ENCODE data around the gene MRPL24. TPM values are rescaled to one million over a fixed set of nuclear protein-coding genes. Genes with fewer than 3 reads are reported as not detected.

Gene MRPL24
- total RNA-seq, 1 experiment from 2014 or later: 102 TPM

DNA sequence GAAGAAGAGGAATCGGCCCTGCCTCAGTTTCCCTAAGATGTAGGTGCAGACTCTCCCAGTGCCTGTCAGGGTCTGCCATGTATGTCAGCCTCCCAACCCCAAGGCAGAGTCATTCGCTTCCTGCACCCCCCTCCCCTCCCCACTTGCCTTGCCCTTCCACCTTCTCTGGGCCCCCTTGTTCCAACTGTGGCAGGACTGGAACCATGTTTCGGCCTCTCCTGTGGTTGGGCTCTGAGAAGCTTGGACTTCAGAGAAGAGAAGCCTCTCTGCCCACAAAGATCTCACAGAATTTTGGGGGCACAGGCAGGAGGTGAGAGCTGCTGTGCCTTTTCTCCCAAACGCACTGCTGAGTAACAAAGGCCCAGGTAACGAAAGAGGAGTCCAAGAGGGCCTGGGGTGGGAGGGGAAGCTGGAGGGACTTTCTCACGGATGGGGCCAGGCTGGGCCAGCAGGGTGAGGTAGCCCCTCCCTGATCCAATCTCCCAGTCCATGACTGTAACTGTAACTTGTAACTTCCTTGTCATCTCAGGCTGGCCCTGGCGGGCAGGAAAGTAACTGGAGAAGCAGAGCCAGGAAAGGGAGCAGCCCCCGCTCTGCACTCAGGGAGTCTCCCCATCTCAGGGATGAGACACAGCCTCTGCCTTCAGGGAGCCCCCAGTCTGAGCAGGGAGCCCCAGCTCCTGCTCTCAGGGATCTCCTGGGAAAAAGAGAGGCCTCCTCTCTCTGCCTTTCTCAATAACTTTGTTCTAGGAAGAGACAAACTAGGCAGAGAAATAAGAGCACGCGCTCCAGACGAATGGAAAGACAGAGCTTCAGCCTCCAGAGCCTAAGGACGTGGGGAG lies 46.8 kb downstream of the MRPL24 start:
- Histone ChIP-seq H3K36me3 (ENCODE audit: insufficient read depth, low read length) (no peaks in the 10 kb centered on the region), H3K27me3 (ENCODE audit: low read length) (no peaks in the 10 kb centered on the region), H3K9ac (ENCODE audit: low read length) (no peak overlapping the region), H3K4me2 (ENCODE audit: low read depth, low read length, poor library complexity, severe bottlenecking) (no peak overlapping the region), H4K20me1 (ENCODE audit: insufficient read depth, low read depth, low read length) (no peaks in the 10 kb centered on the region), H2AFZ (ENCODE audit: low read length) (no peak overlapping the region), H3K79me2 (ENCODE audit: low read length) (no peaks in the 10 kb centered on the region), H3K9me2 (replicated peaks; ENCODE audit: insufficient read depth, low read length) (no peaks in the 10 kb centered on the region), H3K9me3 (ENCODE audit: low read length) (no peaks in the 10 kb centered on the region), H3K27ac (ENCODE audit: low read length) (no peak overlapping the region), H3K4me1 (ENCODE audit: low read length) (peaks cover 8% of the 10 kb centered on the region), H3K4me3 (ENCODE audit: low read length) (no peak overlapping the region)
- no peak for DNase-seq

DNA sequence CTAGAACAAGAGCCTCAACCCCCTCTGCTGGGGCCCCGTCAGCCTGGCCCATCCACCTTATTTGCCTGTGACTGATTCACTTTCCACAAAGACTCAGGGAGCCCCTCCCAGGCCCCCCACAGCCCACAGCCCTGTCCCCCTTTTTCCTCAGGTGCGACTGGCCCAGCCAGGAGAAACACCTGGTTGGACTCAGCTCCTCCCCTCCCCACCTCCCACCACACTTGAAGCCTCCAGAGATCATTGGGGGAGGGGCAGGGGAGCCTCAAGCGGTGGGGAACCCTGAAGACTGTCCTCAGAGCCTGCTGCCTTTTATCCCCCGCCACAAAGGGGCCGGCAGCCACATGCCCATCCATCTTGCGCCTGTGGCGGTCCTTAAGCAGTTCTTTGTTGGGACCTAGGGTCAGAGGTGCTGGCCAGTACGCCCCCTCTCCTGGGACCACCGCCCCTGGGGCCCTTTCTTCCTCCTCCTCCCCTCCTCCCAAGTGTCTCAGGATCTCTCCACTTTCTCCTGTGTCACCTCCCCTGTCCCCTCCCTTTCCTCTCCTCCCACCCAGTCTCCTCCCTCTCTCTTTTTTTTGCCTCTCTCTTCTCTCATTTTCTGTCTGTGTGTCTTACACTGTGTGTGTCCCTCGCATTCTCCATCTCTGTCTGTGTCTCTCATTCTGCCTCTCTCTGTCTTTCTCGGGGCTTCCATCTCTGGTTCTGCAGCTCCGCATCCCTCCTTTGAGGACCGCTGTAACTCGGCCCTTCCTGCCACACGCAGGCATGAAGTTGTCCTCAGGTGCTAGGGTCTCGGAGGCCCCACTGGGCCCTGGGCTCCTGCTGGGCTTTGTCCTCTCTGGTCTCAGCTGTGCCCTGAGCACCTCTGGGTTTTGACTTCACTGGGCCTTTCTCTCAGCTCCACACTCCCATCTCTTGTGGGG lies 47.7 kb downstream of the MRPL24 start:
- no peaks in the 10 kb centered on the region for H3K9me3 ChIP-seq (ENCODE audit: low read length)
- H3K9ac ChIP-seq (ENCODE audit: low read length): no peak overlapping the region
- H3K79me2 ChIP-seq (ENCODE audit: low read length): no peaks in the 10 kb centered on the region
- peaks cover 9% of the 10 kb centered on the region for H3K4me1 ChIP-seq (ENCODE audit: low read length)
- no peaks in the 10 kb centered on the region for H3K36me3 ChIP-seq (ENCODE audit: insufficient read depth, low read length)
- H3K9me2 ChIP-seq (replicated peaks; ENCODE audit: insufficient read depth, low read length): no peaks in the 10 kb centered on the region
- H4K20me1 ChIP-seq (ENCODE audit: insufficient read depth, low read depth, low read length): no peaks in the 10 kb centered on the region
- no peak overlapping the region for H2AFZ ChIP-seq (ENCODE audit: low read length)
- H3K27ac ChIP-seq (ENCODE audit: low read length): no peak overlapping the region
- no peaks in the 10 kb centered on the region for H3K27me3 ChIP-seq (ENCODE audit: low read length)
- H3K4me3 ChIP-seq (ENCODE audit: low read length): no peak overlapping the region
- H3K4me2 ChIP-seq (ENCODE audit: low read depth, low read length, poor library complexity, severe bottlenecking): no peak overlapping the region
- no peak for DNase-seq

DNA sequence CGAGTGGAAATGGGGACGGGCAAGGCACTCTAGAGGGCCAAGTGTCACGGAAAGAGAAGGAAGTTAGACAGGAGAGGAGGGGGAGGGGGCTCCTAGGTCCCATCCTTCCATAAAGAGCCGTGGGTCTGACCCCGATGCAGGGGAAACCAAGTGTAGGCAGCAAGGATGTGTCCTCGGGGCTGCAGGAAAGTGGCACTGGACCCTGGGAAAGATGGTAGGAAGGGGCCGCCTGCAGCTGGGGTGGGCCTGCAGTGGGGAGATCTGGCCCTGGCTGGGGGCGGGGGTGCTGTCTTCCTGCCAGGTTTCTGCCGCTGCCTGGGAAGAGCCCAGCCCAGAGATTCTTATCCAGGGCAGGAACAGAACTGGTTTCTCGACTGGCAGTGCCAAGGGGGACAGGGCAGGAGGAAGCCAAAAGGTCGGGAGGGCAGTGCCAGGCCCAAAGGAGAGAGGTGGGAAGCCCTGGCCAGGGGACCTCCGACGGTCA lies 48.4 kb downstream of the MRPL24 start:
- H4K20me1 ChIP-seq (ENCODE audit: insufficient read depth, low read depth, low read length): no peaks in the 10 kb centered on the region
- H3K4me2 ChIP-seq (ENCODE audit: low read depth, low read length, poor library complexity, severe bottlenecking): no peak overlapping the region
- H3K27me3 ChIP-seq (ENCODE audit: low read length): no peaks in the 10 kb centered on the region

DNA sequence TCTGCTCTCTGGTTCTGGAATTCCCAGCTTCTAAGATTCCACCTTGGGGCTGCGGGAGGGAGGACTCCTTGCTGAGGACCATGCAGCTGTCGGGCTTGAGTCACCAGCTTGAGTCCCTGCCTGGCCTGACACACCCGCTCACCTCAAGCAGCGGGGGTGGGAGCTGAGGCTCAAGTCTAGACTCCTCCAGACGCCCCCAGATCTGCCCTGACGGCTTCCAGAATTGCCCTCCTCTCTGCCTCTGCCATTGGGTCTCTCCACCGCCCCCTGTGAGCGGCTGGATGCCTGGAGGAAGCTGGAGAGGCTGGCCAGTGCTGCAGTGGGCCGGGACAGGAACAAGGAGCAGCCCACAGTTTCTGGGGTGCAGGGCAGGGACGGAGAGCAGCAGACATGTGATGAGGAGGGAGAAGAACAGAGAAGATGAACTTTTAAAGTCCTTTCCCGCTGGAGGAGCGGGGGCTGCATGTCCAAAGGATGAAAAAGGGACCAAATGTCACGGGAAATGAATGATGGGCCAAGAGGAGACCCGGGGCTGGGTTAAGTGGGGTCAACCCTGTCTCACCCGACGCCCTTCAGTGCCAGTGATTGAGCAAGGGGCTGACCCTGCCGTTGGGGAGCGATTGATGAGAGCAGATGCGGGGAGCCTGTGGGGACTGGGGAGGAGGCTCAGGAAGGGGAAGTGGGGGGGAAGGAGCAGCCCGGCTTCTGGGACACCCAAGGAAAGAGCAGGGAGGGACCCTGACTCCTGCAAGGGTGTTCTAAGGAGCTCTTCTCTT lies 49.0 kb downstream of the MRPL24 start:
- H4K20me1 ChIP-seq (ENCODE audit: insufficient read depth, low read depth, low read length): no peaks in the 10 kb centered on the region
- H3K27me3 ChIP-seq (ENCODE audit: low read length): no peaks in the 10 kb centered on the region
- no peak overlapping the region for H3K27ac ChIP-seq (ENCODE audit: low read length)
- H3K4me1 ChIP-seq (ENCODE audit: low read length): peaks cover 9% of the 10 kb centered on the region
- no peak overlapping the region for H3K4me2 ChIP-seq (ENCODE audit: low read depth, low read length, poor library complexity, severe bottlenecking)
- H3K9me3 ChIP-seq (ENCODE audit: low read length): no peaks in the 10 kb centered on the region
- H3K9me2 ChIP-seq (replicated peaks; ENCODE audit: insufficient read depth, low read length): no peaks in the 10 kb centered on the region
- no peak for DNase-seq
- H3K36me3 ChIP-seq (ENCODE audit: insufficient read depth, low read length): no peaks in the 10 kb centered on the region
- H3K79me2 ChIP-seq (ENCODE audit: low read length): no peaks in the 10 kb centered on the region
- no peak overlapping the region for H2AFZ ChIP-seq (ENCODE audit: low read length)
- no peak overlapping the region for H3K4me3 ChIP-seq (ENCODE audit: low read length)
- H3K9ac ChIP-seq (ENCODE audit: low read length): no peak overlapping the region

More for the DNA sequence above, 48.4 kb downstream of the MRPL24 start:
- Histone ChIP-seq H2AFZ (ENCODE audit: low read length) (no peak overlapping the region), H3K9me3 (ENCODE audit: low read length) (no peaks in the 10 kb centered on the region), H3K9me2 (replicated peaks; ENCODE audit: insufficient read depth, low read length) (no peaks in the 10 kb centered on the region), H3K4me3 (ENCODE audit: low read length) (no peak overlapping the region), H3K79me2 (ENCODE audit: low read length) (no peaks in the 10 kb centered on the region), H3K27ac (ENCODE audit: low read length) (no peak overlapping the region), H3K36me3 (ENCODE audit: insufficient read depth, low read length) (no peaks in the 10 kb centered on the region), H3K9ac (ENCODE audit: low read length) (no peak overlapping the region), H3K4me1 (ENCODE audit: low read length) (peaks cover 9% of the 10 kb centered on the region)
- DNase-seq: no peak

DNA sequence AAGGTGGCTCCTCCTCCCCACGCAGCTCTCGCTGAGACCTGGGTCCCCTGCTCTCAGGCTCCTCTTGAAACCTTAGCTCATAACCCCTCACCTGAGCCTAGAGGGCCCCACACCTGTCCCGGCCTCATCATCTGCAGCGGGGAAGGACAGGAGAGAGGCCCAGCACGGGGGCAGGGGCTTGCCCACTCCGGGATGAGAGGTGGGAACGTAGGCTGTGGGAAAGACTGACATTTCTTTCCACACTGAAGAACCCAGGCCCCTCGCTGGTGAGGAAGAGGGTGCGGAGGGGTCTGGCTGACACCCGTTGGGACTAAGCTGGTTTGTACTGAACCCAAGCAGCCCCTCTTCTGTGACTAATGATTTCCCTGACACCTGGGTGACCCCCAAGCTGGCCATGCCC lies 49.7 kb downstream of the MRPL24 start:
- DNase-seq: no peak
- no peaks in the 10 kb centered on the region for H3K9me3 ChIP-seq (ENCODE audit: low read length)
- H3K9me2 ChIP-seq (replicated peaks; ENCODE audit: insufficient read depth, low read length): no peaks in the 10 kb centered on the region
- no peaks in the 10 kb centered on the region for H3K27me3 ChIP-seq (ENCODE audit: low read length)
- no peak overlapping the region for H3K27ac ChIP-seq (ENCODE audit: low read length)
- H3K4me1 ChIP-seq (ENCODE audit: low read length): peaks cover 9% of the 10 kb centered on the region
- H3K4me2 ChIP-seq (ENCODE audit: low read depth, low read length, poor library complexity, severe bottlenecking): no peak overlapping the region
- H2AFZ ChIP-seq (ENCODE audit: low read length): no peak overlapping the region
- no peak overlapping the region for H3K4me3 ChIP-seq (ENCODE audit: low read length)
- H3K9ac ChIP-seq (ENCODE audit: low read length): no peak overlapping the region
- no peaks in the 10 kb centered on the region for H4K20me1 ChIP-seq (ENCODE audit: insufficient read depth, low read depth, low read length)
- no peaks in the 10 kb centered on the region for H3K79me2 ChIP-seq (ENCODE audit: low read length)
- no peaks in the 10 kb centered on the region for H3K36me3 ChIP-seq (ENCODE audit: insufficient read depth, low read length)

DNA sequence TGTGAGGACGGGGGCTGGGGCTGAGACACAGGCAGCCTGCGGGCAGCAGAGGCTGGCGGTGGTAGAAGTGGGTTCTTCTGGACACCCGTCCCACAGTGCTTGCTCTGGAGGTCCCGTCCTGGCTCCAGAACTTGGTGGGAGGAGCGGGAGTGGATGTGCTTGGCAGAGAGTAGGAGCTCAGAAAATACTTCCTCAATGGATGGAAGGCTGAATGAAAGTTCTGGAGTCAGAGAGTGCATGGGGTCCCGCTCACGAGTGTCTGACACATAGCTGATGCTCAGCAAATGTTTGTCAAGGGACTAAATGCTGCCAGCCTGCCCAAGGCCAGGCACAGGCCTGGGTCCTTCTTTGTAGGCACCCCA lies 50.2 kb downstream of the MRPL24 start:
- Histone ChIP-seq H3K79me2 (ENCODE audit: low read length) (no peaks in the 10 kb centered on the region), H3K4me2 (ENCODE audit: low read depth, low read length, poor library complexity, severe bottlenecking) (no peak overlapping the region), H3K9me3 (ENCODE audit: low read length) (no peaks in the 10 kb centered on the region), H4K20me1 (ENCODE audit: insufficient read depth, low read depth, low read length) (no peaks in the 10 kb centered on the region), H3K4me1 (ENCODE audit: low read length) (peaks cover 9% of the 10 kb centered on the region), H3K4me3 (ENCODE audit: low read length) (no peak overlapping the region), H3K9ac (ENCODE audit: low read length) (no peak overlapping the region), H3K27ac (ENCODE audit: low read length) (no peak overlapping the region), H2AFZ (ENCODE audit: low read length) (no peak overlapping the region), H3K9me2 (replicated peaks; ENCODE audit: insufficient read depth, low read length) (no peaks in the 10 kb centered on the region), H3K36me3 (ENCODE audit: insufficient read depth, low read length) (no peaks in the 10 kb centered on the region), H3K27me3 (ENCODE audit: low read length) (no peaks in the 10 kb centered on the region)
- DNase-seq: no peak

DNA sequence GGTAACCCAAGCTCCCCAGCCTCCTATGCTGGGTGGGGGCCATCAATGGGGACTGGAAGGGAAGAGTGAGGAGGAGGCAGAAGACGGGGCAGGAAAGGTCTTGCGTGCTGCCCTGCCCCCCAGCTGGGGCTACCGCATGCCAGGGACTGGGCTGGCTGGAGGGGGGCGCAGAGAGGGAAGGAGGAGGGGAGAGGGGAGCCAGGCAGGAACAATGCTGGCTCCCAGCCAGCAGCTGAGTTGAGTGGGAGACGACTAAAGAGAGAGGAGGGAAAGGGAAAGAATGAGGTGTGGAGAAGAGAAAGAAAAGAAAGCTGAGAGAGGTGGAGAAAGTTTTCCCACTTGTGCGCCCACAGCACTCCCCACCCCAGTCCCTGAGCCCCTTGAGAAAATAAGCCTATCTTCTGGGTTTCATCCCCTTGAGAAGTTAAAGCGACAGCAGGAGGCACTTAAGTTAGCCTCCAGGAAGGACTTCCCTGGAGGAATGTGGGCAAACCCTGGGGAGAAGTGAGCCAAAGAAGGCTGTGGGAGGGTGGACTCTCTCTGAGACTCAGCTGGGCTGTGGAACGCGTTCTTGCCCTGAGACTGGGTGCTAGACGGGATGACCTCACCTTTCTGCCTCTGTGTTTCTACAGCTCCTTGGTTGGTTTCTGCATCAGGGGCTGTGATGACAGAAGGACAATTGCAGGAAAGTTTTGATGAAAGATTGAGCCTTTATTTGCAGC lies 50.8 kb downstream of the MRPL24 start:
- Histone ChIP-seq H3K4me1 (ENCODE audit: low read length) (peaks cover 9% of the 10 kb centered on the region), H2AFZ (ENCODE audit: low read length) (no peak overlapping the region), H3K27me3 (ENCODE audit: low read length) (no peaks in the 10 kb centered on the region), H3K9me3 (ENCODE audit: low read length) (no peaks in the 10 kb centered on the region), H3K36me3 (ENCODE audit: insufficient read depth, low read length) (no peaks in the 10 kb centered on the region), H3K9ac (ENCODE audit: low read length) (no peak overlapping the region), H3K79me2 (ENCODE audit: low read length) (no peaks in the 10 kb centered on the region), H3K9me2 (replicated peaks; ENCODE audit: insufficient read depth, low read length) (no peaks in the 10 kb centered on the region), H3K27ac (ENCODE audit: low read length) (no peak overlapping the region), H3K4me3 (ENCODE audit: low read length) (no peak overlapping the region), H3K4me2 (ENCODE audit: low read depth, low read length, poor library complexity, severe bottlenecking) (no peak overlapping the region), H4K20me1 (ENCODE audit: insufficient read depth, low read depth, low read length) (no peaks in the 10 kb centered on the region)
- no peak for DNase-seq

Data from Karpas-422 (cell line).